ENCODE results near the gene NPLOC4. TPM values are rescaled to one million over a fixed set of nuclear protein-coding genes. Genes with fewer than 3 reads are reported as not detected.

NPLOC4 gene
- polyA plus RNA-seq, 3 donors = 51.0 to 78.2 (median 73.9) TPM

DNA sequence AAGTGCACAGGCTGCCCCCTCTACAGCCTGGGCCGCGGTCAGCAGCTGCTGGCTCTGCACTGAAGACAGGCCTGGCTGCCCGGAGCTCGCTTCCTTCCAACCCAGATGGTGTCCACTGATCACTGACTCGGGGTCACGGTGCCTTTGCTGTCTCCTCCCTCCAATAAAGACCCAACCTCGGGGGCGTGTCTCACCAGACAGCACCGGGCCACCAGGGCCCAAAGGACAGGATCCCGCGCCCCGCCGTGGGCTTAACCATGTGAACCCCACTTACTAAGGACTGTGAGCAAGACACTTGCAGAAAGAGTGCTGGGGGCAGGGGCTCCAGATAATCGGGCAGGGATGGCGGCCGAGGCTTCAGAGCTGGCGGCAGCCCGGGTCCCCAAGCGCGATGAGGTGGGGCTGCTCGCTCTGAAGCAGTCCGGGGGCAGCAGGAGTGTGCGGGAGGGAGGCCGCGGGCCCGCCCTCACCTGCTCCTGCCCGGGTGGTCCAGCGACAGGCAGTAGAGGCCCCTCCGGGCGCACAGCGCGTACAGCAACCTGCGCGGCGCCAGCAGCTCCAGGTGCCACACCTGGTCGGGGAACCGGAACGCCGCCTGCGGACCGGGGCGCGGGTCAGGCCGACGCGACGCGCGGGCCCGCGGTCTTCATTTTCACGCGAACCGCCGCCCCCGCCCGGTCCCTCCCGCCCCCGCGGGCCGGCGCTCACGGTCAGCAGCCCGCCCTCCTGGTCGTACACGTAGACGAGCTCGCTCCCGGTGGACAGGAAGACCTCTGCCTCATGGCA, 85.3 kb downstream of the NPLOC4 start:
- no peak for DNase-seq

DNA sequence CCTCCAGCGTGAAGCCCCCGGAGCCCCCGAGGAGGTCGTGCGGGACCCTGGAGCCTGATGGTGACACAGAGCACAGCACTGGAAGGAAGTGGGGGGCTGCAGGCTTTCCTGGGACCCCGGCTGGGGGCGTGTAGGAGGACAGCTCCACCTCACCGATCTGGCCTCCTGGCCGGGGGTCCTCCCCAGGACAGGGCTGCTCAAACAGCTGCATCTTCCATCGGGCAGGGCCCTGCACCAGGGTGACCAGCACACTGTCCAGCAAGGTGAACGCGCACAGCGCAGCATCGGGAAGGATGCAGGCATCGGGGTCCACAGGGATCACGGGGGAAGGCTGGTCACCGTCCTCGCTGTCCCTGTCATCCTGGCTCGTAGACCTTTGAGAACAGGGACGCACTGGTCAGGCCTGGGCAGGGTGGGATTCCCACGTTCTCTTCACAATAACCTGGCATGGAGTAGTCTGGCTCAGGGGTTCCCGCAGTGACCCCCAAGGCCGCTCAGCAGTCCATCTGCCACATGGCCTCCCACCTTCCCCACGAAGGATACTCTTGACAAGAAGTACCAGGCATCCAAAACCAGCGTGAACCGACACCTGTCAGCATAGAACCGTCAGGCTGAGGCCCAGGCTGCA, 86.0 kb downstream of the NPLOC4 start:
- no peak for DNase-seq

DNA sequence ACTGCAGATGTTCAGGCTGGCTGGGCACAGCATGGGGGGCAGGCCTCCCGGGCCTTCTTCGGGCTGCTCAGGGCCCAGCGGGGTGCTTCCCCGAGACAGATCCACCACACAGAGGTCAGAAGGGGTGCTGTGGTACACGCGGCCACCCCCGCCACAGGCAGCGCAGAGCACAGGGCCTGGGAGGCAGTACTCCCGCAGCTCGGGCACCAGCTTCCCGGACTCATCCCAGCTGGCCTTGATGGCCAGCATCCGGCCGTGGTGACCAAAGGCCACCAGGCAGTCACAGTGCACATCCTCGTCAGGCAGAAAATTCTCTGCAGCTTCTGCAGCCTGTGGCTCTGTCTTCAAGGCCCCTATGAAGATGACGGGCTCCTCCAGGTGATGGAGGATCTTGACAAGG, 86.6 kb downstream of the NPLOC4 start:
- no peak for DNase-seq

DNA sequence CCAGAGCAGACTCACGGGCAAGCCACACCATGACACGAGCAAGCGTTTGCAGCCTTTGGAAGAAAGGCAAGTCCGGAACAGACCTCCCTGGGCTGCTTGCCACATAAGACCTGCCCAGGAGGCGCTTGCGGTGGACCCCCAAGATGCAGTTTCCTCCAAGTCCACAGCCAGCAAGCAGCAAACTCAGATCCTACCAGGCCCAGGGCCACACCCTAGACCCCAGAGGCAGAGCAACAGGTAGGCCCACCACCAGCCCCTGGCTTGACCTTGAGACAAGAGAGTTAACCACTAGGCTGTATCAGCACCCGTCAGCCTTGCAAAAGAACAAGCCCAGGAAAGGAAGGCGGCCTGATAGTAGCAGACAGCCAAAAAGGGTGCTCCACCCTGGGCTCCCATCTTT, 87.1 kb downstream of the NPLOC4 start:
- no peak for DNase-seq

DNA sequence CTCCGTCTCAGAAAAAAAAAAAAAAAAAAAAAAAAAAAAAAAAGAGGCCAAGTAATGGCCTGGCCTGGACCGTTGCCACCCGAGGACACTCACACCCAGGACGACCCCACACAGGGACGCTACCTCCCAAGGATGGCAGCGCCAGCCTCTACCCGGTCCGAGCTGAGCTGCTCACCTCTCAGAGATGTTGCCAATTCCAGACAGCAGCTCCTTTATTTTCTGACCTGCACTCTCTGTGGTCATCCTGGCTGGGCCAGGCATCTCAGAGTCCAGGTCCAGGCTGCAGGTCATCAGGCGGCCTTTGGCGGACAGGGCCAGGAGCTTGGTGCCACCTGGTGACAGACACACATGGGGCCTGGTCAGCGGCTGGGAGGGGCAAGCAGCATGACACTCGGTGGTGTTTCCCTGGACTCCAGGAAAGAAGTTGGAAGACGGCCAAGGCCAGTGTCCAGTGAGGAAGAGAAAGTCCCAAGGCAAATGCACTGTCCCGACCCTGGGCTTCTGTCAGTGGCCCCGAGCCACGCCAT, 87.8 kb downstream of the NPLOC4 start:
- no peak for DNase-seq

DNA sequence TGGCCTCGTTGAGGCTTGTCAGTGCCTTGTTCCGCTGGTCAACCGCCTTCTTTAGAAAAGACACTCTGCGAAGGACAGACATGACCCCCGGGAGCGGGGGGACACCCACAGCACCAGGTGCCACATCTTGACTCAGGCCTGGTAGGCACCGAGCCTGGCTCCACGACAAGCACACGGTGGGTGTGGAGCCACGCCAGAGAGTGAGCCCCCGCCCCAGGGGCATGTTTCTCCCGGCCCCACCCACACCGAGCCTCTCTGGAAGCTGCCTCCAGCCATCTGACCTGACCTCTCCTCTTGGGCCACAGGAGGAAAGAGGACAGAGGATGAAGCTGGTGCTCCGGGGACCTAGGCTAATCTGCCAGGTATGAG, 89.3 kb downstream of the NPLOC4 start:
- DNase-seq = no peak

DNA sequence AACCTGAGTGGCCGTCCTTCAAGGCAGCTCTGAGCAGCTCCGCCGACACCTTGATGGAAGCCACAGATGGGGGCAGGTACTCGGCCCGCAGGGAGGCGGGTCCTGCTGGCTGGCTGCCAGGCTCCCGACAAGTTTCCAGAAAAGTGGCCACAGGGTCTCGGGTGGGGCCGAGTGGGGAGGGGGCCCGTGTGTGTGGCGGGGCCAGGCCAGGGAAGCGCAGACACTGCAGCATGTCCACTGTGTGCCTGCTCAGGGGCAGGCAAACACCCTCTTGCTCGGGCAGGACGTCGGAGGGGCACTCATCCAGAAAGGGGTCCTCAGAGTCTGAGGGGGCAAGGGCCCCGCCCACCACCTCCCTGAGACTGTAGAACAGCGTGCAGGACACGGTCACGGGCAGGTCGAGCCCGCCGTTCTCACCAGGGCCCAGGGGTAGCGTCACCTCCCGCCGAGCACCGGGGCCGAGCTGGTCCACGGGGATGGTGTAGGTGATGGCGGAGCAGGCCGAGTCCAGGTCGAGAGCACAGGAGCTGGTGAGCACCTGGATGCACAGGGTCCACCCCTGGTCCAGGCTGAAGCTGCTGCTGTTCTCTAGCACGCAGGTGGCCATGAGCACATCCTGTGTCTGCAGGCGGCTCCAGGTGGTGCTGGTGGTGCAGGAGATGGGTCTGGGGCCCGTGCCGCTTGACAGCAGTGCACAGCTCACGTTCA, 89.9 kb downstream of the NPLOC4 start:
- DNase-seq = no peak

DNA sequence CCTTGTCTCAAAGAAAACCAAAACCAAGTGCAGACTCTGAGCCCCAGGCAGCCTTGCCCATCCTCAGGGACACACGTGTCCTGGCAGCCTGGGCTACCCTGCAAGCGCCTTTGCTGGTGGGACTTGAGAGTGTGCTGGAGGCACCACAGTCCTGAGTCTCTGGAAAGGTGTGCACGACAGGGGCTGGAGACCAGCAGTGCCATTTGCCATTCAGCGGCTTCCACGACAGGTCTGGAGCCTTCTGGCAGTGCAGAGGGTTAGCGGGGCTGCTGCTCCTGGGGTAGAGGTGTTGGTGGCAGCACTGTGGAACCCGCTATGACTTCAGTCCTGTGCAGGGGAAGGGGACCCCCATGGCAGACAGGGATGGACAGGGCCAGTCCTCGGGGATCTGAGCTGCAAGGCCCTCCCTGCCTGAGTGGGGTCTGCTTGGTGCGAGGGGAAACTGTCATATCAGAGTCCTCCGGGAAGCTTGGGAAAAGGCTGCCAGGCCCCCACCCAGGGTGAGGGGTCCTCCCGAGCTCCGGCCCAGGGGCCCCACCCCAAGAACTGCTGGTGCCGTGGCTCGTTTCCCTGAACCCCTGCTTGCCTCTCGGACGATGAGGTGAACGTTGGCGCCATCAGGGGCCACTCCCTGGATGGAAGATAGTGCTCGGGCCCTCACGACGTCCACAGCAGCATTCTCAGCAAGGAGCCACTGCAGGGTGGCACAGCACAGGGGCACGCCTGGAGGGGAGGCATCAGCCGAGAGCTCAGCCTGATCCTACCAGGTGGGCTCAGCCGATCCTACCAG, 91.6 kb downstream of the NPLOC4 start:
- no peak for DNase-seq

DNA sequence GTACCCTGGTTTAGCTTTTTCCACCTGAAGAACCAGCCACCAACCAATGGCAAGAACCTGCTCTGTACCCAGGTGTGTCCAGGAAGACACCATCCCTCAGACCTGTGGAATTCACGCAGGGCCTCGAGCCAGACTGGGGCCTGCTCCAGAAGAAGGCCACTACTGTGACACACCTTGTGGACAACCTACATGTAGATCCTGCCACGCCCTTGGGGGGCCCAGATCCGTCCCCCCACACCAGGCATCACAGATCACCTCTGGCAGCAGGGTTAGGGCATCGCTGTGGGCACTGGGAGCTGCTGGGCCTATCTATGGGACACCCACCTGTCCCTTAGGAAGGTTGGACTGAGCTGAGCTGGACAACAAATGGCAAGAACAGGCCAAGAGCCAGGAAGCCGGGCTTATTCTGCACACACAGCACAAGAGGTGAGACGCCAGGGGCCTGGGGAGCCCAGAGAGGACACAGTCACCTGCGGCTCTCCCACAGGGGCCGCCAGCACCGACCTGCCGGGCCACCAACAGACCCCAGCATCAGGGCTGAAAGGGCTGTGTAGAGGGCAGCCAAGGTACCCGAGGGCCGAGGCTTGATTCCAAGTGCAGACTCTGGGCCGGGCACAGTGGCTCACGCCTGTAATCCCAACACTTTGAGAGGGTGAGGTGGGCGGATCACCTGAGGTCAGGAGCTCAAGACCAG, 92.5 kb downstream of the NPLOC4 start:
- DNase-seq = no peak

DNA sequence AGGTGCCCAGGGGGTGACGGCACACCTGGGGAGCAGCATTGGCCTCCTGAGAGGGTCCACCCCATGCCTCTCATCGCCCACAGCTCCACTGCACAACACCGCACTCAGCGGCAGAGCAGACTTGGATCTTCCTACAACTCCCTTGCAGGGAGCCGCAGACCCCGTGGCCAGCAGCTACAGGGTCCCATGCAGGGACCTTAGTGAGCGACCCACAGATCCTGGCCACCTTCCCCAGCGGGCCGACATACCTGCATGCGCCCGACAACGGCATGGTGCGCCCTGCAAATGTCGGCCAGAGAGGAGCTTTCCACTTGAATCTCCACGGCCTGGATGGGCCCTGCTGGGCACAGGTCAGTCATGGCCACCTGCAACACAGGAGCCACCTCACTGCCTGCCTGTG, 93.2 kb downstream of the NPLOC4 start:
- DNase-seq = no peak

DNA sequence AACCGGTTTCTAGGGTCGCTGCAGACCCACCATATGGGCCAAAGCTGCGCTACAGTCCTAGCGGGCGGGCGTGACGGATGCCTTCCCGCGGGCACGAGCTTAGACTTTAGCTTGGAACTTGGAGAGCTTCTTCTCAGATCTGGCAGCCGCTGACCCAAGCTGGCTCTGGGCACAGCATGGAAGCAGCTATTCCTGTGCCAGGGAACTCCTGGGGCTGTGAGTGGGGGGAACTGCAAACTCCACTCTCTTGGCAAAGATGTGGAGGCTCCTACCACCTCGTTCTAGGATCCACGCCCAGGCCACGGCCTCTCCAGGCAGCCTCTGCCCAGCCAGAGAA, 93.6 kb downstream of the NPLOC4 start:
- no peak for DNase-seq

DNA sequence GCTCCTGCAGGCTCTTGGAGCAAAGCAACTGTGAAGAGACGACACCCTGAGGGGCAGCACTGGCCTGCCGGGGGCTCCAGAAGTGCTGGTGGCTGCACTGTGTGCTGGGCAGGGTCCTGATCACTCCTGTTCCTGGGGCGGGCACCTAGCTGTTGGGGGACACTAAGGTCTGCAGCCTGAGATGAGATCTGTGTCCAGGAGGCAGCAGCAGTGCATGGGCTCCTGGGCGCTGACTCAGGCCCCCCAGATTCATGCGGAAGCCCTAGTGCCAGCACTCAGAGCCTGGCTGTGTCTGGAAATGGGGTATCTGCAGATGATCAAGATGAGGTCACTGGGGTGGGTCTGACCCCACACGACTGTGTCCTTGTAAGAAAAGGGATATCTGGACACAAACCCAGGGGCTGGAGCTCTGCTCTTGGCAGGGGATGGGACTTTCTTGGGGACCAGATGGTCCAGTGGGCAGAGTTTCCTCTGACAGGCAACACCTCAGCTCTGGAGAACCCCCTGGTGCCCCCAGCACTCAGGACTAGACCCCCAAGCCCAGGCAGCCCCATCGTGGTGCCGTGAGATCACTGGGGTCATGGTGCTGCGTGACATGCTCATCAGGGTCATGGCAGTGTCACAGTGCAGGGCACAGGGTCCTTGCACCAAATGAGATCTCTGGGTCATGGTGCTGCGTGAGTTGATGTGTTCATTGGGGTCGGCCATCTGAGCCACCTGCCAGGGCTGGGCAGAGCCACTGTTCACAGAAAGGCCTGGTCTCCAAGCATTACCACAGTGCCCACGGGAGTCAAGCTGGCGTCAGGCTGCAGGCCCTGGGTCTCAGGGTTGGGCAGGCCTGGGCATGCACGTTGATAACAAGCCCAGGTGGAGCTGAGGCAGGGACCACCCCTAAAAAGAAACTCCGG, 94.2 kb downstream of the NPLOC4 start:
- DNase-seq = no peak

DNA sequence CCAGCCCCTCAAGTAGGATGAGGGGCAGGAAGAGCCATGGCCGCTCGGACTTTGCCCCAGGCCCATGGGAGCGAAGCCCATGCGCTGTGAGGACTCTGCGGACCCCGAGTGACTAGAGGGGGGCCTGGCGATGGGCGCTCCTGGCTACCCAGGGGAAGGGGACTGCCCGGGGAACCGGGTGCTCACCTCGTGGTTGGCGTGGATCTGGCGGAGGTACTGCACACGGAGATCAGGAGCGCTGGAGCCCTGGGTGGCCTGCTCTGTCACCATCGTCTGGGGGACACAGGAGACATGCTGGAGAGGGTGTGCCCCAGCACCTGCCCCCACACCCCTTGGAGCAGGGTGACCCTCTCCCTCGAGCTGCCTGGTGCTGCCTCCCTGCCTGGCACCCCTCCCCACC, 95.8 kb downstream of the NPLOC4 start:
- no peak for DNase-seq

DNA sequence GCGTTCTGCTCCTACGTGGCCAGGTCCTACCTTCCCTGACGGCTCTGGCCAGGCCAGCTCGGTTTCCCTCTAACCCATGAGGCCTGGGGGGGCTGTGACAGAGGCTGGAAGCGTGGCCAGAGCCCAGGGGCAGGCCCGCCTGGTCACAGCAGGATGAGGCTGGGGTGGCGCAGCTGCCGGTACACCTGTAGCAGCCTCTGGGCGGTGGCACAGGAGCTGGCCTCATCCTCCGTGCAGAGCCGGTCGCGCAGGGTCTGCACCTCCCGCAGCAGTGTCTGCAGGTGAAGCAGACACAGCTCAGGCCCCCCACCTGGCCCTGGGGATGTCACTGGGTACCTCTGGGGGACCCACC, 96.3 kb downstream of the NPLOC4 start:
- DNase-seq = no peak

DNA sequence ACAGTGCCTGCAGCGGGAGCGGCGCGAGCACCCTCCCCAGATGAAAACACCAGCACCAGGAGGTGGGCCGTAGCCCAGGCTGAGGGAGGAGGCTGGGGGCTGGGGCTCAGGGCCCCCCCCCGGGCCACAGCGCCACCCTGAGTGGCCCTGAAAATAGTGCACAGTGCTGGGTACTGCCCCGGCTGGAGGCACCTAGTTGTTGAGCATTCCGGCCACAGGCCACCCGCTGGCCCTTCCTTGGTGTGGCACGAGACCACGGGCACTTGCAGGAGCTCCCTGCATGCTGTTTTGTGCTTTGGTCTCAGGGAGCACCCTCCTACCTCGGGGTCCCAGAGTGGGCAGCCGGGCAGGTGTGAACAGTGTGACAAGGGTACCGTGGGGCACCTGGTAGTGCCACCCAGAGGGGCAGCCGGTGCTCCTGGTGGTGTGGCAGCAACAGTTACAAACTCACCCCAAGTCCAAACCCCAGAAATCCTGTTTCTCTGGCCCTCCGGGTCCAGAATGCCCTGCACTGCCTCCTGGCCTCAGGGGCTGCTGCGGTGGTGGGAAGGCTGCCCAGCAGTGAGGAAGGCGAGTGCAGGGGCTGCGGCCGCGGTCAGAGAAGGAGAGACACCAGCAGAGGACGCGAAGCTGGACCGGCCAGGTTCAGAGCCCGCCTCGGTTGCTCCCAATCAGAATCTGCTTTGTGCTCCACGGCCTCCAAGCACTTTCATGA, 96.8 kb downstream of the NPLOC4 start:
- no peak for DNase-seq

DNA sequence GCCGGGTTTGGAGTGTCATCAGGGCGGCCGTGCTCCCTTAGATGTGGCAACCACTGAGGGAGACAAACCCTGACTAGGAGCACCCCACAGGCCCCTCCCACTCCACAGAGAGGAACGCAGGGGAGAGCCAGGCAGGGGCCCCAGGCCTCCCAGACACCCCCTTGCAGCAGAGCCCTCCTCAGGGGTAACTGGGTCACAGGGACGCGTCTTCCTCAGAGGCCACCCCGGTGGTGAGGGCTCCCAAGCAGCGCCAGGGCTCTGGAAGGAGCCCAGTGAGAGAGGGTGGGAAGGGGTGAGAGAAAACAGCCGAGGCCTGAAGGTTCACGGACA, 97.4 kb downstream of the NPLOC4 start:
- no peak for DNase-seq

DNA sequence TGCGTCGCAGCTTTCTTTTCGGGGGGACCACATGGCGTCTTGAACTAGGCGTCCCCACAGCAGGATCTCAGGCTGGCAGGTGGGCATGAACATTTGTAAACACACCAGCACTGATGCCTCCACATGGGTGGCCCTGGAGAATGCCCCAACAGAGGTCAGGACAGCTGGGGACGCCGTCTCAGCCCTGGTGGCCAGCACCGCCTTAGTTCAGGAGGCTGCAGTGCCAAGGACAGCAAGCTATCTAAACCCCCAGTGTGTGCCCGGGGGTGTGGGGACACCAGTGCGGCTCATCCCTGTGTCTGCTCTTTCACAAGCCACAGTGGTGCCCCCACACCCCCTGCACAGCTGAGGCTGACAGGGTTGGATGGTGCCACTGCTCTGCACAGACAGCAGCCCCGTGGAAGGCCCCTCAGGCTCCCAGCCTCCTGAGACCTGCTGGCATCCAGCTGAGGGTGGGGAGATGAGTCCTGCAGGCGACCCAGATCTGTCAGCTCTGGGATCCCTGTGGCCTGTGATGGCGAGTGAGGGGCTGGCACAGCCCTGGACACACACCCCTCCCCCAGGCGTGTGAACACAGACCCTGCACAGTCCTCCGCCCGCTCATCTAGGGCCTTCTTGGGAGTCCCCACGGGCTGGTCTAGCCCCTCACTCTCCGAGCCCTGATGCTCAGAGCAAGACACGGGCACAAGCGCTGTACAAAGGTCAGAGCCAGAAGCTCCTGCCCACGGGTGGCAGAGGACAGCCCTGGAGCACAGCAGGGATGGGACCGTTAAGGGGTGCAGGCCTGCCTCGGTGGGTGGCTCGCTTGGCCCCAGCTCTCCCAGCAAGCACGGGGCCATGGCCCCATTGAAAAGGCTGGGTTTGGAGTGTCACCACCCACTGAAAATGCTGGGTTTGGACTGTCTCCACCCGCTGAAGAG, 98.0 kb downstream of the NPLOC4 start:
- no peak for DNase-seq

DNA sequence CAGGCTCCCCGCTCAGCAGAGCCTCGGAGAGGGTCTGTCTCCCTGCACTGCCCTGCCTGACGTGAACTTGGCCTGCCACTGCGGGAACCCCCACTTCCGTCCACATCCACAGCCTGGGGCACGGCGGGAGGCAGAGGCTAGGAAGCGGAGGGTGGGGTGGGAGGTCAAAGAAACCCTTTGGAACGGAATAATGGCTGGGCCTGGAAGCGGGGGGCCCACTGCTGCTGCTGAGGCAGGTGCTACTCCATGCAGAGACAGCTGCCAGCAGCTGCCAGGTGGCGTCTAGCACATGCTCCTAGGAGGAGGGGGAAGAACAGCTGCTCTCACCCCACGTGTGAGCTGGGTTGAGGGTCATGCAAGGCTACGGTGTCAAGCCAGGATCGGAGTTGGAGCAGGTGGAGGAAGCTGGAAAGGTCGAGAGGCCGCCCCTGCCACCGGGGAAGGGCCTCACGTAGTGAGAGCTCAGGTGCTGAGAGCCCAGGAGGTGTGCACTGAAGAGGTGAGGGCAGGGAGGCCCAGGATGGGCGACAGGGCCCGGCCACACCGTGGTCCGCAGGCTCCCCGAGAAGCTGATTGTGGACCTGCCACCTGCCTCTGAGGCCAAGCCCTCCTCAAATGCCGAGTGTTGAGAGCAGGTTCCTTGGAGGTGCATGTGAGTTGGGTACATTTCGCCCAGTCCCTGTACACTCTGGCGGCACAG, 98.9 kb downstream of the NPLOC4 start:
- no peak for DNase-seq

All from renal pelvis (tissue), 4 donors.